Chondrocyte (in vitro differentiated cells): Measurements from ENCODE around the gene FZR1. TPM values are rescaled to one million over a fixed set of nuclear protein-coding genes. Genes with fewer than 3 reads are reported as not detected.
A peak's percentile ranks its signal among the peaks of the same experiment; 100 is the strongest.

ENCODE experiments used
- DNase-seq: peaks from one replicate; pipeline ENCODE4 v3.0.0; 2021; ENCODE audit warnings: mixed read lengths, low spot score
- H3K27ac Mint-ChIP-seq: one replicate; pipeline ENCODE4 v1.8.0; 2021; ENCODE audit warnings: mild to moderate bottlenecking, moderate library complexity, mixed read lengths; ENCODE audit not compliant: unreplicated experiment
- H3K27me3 Mint-ChIP-seq: 2 replicates; pipeline ENCODE4 v1.8.0; 2021; ENCODE audit warnings: low read depth, mixed read lengths
- H3K36me3 Mint-ChIP-seq: 2 replicates; pipeline ENCODE4 v1.8.0; 2021; ENCODE audit warnings: low read depth, mixed read lengths
- H3K4me1 Mint-ChIP-seq: 2 replicates; pipeline ENCODE4 v1.8.0; 2021; ENCODE audit warnings: low read depth, mild to moderate bottlenecking, mixed read lengths
- H3K4me3 Mint-ChIP-seq: one replicate; pipeline ENCODE4 v1.8.0; 2021; ENCODE audit warnings: mild to moderate bottlenecking, moderate library complexity, mixed read lengths; ENCODE audit not compliant: unreplicated experiment
- H3K9me3 Mint-ChIP-seq: 2 replicates; pipeline ENCODE4 v1.8.0; 2021; ENCODE audit warnings: low read depth, mixed read lengths
- total RNA-seq: library from RNA; stranded (reverse); gene quantifications from 3 replicates; pipeline ENCODE4 v1.2.1, GENCODE V29; 2021
- TF ChIP-seq, protein P1 (sequence below): fragments of 200-600 bp; sonication (generic); IDR thresholded peaks from 2 replicates; pipeline ENCODE4 v1.5.0; 2021; ENCODE audit warnings: antibody characterized with exemption, mild to moderate bottlenecking, moderate library complexity

The FZR1 gene
- total RNA-seq, 1 donor from 2014 or later: 35.0 TPM

- H3K27me3 Mint-ChIP-seq: no peaks in the 10 kb centered on the region
- H3K9me3 Mint-ChIP-seq: no peaks in the 10 kb centered on the region
- no peak overlapping the region for H3K4me3 Mint-ChIP-seq
- peaks cover 12% of the 10 kb centered on the region for H3K4me1 Mint-ChIP-seq
- peaks cover 1% of the 10 kb centered on the region for H3K36me3 Mint-ChIP-seq
- TF ChIP-seq, protein P1, sequence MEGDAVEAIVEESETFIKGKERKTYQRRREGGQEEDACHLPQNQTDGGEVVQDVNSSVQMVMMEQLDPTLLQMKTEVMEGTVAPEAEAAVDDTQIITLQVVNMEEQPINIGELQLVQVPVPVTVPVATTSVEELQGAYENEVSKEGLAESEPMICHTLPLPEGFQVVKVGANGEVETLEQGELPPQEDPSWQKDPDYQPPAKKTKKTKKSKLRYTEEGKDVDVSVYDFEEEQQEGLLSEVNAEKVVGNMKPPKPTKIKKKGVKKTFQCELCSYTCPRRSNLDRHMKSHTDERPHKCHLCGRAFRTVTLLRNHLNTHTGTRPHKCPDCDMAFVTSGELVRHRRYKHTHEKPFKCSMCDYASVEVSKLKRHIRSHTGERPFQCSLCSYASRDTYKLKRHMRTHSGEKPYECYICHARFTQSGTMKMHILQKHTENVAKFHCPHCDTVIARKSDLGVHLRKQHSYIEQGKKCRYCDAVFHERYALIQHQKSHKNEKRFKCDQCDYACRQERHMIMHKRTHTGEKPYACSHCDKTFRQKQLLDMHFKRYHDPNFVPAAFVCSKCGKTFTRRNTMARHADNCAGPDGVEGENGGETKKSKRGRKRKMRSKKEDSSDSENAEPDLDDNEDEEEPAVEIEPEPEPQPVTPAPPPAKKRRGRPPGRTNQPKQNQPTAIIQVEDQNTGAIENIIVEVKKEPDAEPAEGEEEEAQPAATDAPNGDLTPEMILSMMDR: no peak
- no peak overlapping the region for H3K27ac Mint-ChIP-seq
- DNase-seq: no peak
These were observed 13.0 kb downstream of the FZR1 start for GRCh38 chr19:3519126-3519525.

DNA sequence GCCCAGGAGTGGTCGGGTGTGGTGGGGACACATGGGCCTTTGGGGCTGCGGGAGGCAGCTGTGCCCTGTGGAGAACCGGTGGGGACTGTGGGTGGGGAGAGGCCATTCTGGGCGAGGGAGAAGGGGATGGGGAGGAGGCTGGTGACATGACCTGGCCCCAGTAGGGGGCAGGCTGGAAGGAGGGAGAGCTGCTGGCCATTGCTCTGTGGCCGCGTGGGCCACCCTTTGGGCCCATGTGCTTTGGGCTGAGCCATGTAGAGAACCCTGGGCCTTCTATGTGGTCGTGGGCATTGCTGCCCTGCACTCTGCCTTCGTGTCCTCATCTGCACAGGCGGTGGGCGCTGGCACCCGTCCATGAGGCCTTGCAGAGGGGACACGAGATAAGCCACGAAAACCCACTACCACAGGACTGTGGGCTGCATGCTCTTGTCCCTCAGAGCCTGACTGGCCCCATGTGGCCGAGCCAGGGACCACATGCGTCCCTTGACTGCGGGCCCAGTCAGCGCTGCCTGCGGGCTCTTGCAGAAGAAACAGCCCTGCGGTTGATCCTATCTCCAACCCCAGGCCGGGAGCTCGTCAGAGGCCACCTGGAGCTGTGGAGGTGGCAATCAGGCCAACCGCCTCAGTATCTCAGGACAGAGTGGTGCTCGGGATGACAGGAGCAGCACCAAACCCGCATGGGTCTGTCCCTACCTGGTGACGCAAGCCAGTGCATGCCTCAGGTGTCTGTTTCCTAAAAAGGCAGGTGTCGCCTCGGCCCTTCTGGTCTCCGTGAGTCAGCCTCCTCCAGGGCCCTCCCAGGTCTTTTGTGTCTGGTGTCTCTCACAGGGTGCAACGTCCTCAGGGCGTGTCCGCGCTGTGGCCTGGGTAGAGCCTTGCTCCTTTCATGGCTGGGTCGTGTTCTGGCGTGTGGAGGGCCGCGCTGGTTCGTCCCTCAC is 14.3 kb downstream of the FZR1 start:
- Mint-ChIP-seq H3K4me1 (peaks cover 7% of the 10 kb centered on the region), H3K9me3 (no peaks in the 10 kb centered on the region), H3K4me3 (no peak overlapping the region), H3K36me3 (peaks cover 6% of the 10 kb centered on the region), H3K27ac (no peak overlapping the region), H3K27me3 (no peaks in the 10 kb centered on the region)
- no peak for DNase-seq
- TF ChIP-seq, protein P1: peak; percentile 8

DNA sequence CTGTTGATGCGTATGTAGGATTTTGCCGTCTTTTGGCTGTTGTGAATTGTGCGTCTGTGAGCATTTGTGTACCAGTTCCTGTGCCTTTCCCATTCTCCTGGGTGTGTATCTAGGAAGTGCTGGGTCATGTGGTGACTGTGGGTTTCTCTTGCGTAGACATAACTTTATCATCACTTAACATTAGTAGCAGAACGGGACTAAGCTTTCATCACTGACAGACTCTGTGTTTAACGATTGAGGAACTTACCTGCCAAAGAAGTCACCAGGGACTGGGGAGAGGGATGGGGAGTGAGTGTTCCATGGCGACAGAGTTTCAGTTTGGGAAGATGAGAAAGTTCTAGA is 15.0 kb downstream of the FZR1 start:
- no peak for DNase-seq
- Mint-ChIP-seq H3K36me3 (peaks cover 6% of the 10 kb centered on the region), H3K4me3 (no peak overlapping the region), H3K4me1 (peaks cover 4% of the 10 kb centered on the region), H3K9me3 (no peaks in the 10 kb centered on the region), H3K27ac (no peak overlapping the region), H3K27me3 (no peaks in the 10 kb centered on the region)
- TF ChIP-seq, protein P1: no peak

- Mint-ChIP-seq H3K4me3 (no peak overlapping the region), H3K27me3 (no peaks in the 10 kb centered on the region), H3K9me3 (no peaks in the 10 kb centered on the region), H3K27ac (no peak overlapping the region), H3K36me3 (peaks cover 9% of the 10 kb centered on the region), H3K4me1 (peaks cover 4% of the 10 kb centered on the region)
- TF ChIP-seq, protein P1: no peak
- no peak for DNase-seq
These were observed 16.6 kb downstream of the FZR1 start for GRCh38 chr19:3522421-3523360.
